Effector memory CD8-positive, alpha-beta T cell (primary cell): ENCODE results near the gene TEX12.

Experiments
- ATAC-seq: fragments of 150-1000 bp; cut with Tn5 transposase; replicated peaks from 2 replicates; pipeline ENCODE4 v1.10.0; 2021; ENCODE audit warnings: mild to moderate bottlenecking, moderate library complexity
- DNase-seq, 3 experiments: peaks; one replicate each; pipeline ENCODE4 v3.0.0; 2021
- H3K27ac Mint-ChIP-seq, 2 donors: one replicate each; pipeline ENCODE4 v1.8.0; 2022; ENCODE audit warnings: mild to moderate bottlenecking in 2 of 2, mixed read lengths in 2 of 2, moderate library complexity in 2 of 2
- H3K27me3 Mint-ChIP-seq, 2 donors: one replicate each; pipeline ENCODE4 v1.8.0; 2022; ENCODE audit warnings: mixed read lengths in 2 of 2
- H3K36me3 Mint-ChIP-seq: one replicate; pipeline ENCODE4 v1.8.0; 2022; ENCODE audit warnings: mild to moderate bottlenecking, moderate library complexity, mixed read lengths; ENCODE audit not compliant: insufficient read depth
- H3K4me1 Mint-ChIP-seq, 2 donors: one replicate each; pipeline ENCODE4 v1.8.0; 2022; ENCODE audit warnings: low read depth in 2 of 2, mixed read lengths in 2 of 2
- H3K4me3 Mint-ChIP-seq, 2 donors: one replicate each; pipeline ENCODE4 v1.8.0; 2022; ENCODE audit warnings: mild to moderate bottlenecking in 2 of 2, mixed read lengths in 2 of 2, moderate library complexity in 2 of 2
- H3K9me3 Mint-ChIP-seq, 2 donors: one replicate each; pipeline ENCODE4 v1.8.0; 2022; ENCODE audit warnings: mixed read lengths in 2 of 2

Gene TEX12

GRCh38 chr11:112206071-112206470, 38.9 kb downstream of the TEX12 start:
- Mint-ChIP-seq H3K36me3 (no peaks in the 10 kb centered on the region), H3K27me3 (peaks cover 0 to 9% of the 10 kb centered on the region in 2 donors), H3K27ac (no peak overlapping the region), H3K4me1 (no peaks in the 10 kb centered on the region), H3K9me3 (no peaks in the 10 kb centered on the region), H3K4me3 (no peak overlapping the region)
- no peak for DNase-seq
- ATAC-seq, result no peak

GRCh38 chr11:112210890-112211289, 43.7 kb downstream of the TEX12 start:
- H3K4me3 Mint-ChIP-seq, result no peak overlapping the region
- H3K36me3 Mint-ChIP-seq, result no peaks in the 10 kb centered on the region
- peaks cover 3 to 8% of the 10 kb centered on the region in 2 donors for H3K4me1 Mint-ChIP-seq
- no peak overlapping the region for H3K27ac Mint-ChIP-seq
- peaks cover 0 to 9% of the 10 kb centered on the region in 2 donors for H3K27me3 Mint-ChIP-seq
- H3K9me3 Mint-ChIP-seq, result no peaks in the 10 kb centered on the region
- ATAC-seq (no peak), DNase-seq (no peak)

- H3K4me1 Mint-ChIP-seq, result peaks cover 3 to 8% of the 10 kb centered on the region in 2 donors
- DNase-seq (no peak), ATAC-seq (peak; percentile 37)
- no peaks in the 10 kb centered on the region for H3K36me3 Mint-ChIP-seq
- H3K4me3 Mint-ChIP-seq, result peak overlapping the region in 1 of 2 donors; percentile 31
- no peaks in the 10 kb centered on the region for H3K9me3 Mint-ChIP-seq
- H3K27ac Mint-ChIP-seq, result no peak overlapping the region
- peaks cover 0 to 9% of the 10 kb centered on the region in 2 donors for H3K27me3 Mint-ChIP-seq
Measured at GRCh38 chr11:112211536-112211935, 44.4 kb downstream of the TEX12 start.

GRCh38 chr11:112212290-112212689, 45.1 kb downstream of the TEX12 start:
- peaks cover 3 to 8% of the 10 kb centered on the region in 2 donors for H3K4me1 Mint-ChIP-seq
- H3K4me3 Mint-ChIP-seq, result no peak overlapping the region
- no peaks in the 10 kb centered on the region for H3K9me3 Mint-ChIP-seq
- DNase-seq (no peak), ATAC-seq (no peak)
- H3K27ac Mint-ChIP-seq, result no peak overlapping the region
- H3K27me3 Mint-ChIP-seq, result peaks cover 0 to 9% of the 10 kb centered on the region in 2 donors
- H3K36me3 Mint-ChIP-seq, result no peaks in the 10 kb centered on the region

GRCh38 chr11:112212710-112213109, 45.5 kb downstream of the TEX12 start:
- Mint-ChIP-seq H3K27me3 (peaks cover 0 to 9% of the 10 kb centered on the region in 2 donors), H3K4me1 (peaks cover 3 to 8% of the 10 kb centered on the region in 2 donors), H3K36me3 (no peaks in the 10 kb centered on the region), H3K27ac (no peak overlapping the region), H3K4me3 (no peak overlapping the region), H3K9me3 (no peaks in the 10 kb centered on the region)
- DNase-seq, result no peak
- no peak for ATAC-seq

- Mint-ChIP-seq H3K9me3 (no peaks in the 10 kb centered on the region), H3K36me3 (no peaks in the 10 kb centered on the region), H3K27ac (no peak overlapping the region), H3K4me1 (peaks cover 3 to 8% of the 10 kb centered on the region in 2 donors), H3K4me3 (no peak overlapping the region), H3K27me3 (peaks cover 0 to 8% of the 10 kb centered on the region in 2 donors)
- ATAC-seq, result no peak
- no peak for DNase-seq
Measured at GRCh38 chr11:112213753-112214152, 46.6 kb downstream of the TEX12 start.

GRCh38 chr11:112215621-112216020, 48.4 kb downstream of the TEX12 start:
- ATAC-seq, result no peak
- no peaks in the 10 kb centered on the region for H3K27me3 Mint-ChIP-seq
- DNase-seq, result no peak
- no peaks in the 10 kb centered on the region for H3K36me3 Mint-ChIP-seq
- H3K4me3 Mint-ChIP-seq, result no peak overlapping the region
- peak overlapping the region in 1 of 2 donors; percentile 25 for H3K27ac Mint-ChIP-seq
- H3K4me1 Mint-ChIP-seq, result peaks cover 5 to 8% of the 10 kb centered on the region in 2 donors
- H3K9me3 Mint-ChIP-seq, result no peaks in the 10 kb centered on the region

GRCh38 chr11:112216561-112217105, 49.5 kb downstream of the TEX12 start:
- DNase-seq (no peak), ATAC-seq (no peak)
- peaks cover 2 to 4% of the 10 kb centered on the region in 2 donors for H3K4me1 Mint-ChIP-seq
- H3K9me3 Mint-ChIP-seq, result no peaks in the 10 kb centered on the region
- H3K36me3 Mint-ChIP-seq, result no peaks in the 10 kb centered on the region
- peak overlapping the region in 1 of 2 donors; percentile 25 for H3K27ac Mint-ChIP-seq
- no peak overlapping the region for H3K4me3 Mint-ChIP-seq
- H3K27me3 Mint-ChIP-seq, result no peaks in the 10 kb centered on the region

GRCh38 chr11:112219476-112220232, 52.5 kb downstream of the TEX12 start:
- no peaks in the 10 kb centered on the region for H3K9me3 Mint-ChIP-seq
- H3K36me3 Mint-ChIP-seq, result no peaks in the 10 kb centered on the region
- peaks cover 0 to 2% of the 10 kb centered on the region in 2 donors for H3K4me1 Mint-ChIP-seq
- no peak overlapping the region for H3K4me3 Mint-ChIP-seq
- ATAC-seq (peak; percentile 100), DNase-seq (peak; percentile 51 to 56 (median 54))
- H3K27me3 Mint-ChIP-seq, result no peaks in the 10 kb centered on the region
- H3K27ac Mint-ChIP-seq, result no peak overlapping the region

- Mint-ChIP-seq H3K27me3 (no peaks in the 10 kb centered on the region), H3K9me3 (no peaks in the 10 kb centered on the region), H3K36me3 (peaks cover 6% of the 10 kb centered on the region), H3K27ac (no peak overlapping the region), H3K4me1 (peaks cover 0 to 2% of the 10 kb centered on the region in 2 donors), H3K4me3 (no peak overlapping the region)
- ATAC-seq (no peak), DNase-seq (no peak)
Measured at GRCh38 chr11:112221274-112221835, 54.2 kb downstream of the TEX12 start.
